GM04504 (cell line): ENCODE data around the gene BRPF3.
A peak's percentile ranks its signal among the peaks of the same experiment; 100 is the strongest.

Source experiments
- DNase-seq: peaks from one replicate; pipeline ENCODE4 v3.0.0-alpha.2; 2012; ENCODE audit warnings: low read depth

The BRPF3 gene

DNA sequence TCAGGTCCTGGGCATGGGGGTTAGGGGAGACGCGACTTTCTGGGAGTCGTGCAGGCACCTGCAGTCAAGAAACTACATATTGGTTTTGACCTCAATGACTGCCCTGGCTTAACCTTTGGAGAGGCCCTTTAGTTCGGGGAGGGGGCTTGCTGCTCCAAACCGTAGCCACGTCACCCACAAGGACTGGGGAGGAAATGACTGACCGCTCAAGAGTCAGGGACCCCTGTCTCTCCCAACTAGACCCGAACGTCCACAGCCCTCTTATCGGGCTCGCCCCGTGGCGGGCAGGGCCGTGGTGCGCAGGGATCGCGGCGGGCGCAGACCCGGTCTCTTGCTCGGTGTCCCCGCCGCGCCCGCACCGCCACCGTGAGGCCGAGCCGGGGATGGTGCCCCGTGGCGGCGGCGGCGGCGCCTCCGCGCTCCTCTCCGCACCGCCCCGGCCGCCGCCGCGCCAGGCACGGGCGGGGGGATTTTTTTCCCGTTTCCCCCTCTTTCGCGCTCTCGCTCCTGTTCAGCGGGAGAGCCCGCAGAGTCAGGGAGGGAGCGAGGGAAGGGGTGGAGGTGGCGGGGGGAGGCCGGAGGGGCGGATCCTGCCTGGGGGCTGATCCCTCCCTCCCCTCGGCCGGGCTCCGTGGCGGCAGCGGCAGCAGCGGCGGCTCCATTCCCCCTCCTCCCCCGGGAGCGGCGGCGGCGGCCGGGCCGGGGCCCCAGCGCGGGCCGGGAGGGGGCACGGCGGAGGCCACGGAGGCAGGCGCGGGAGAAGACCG, at the start of gene BRPF3:
Gene BRPF3 (plus strand): TSS at position 632 of the 767 bp plus-strand sequence. CDS start 3,579 bp downstream, outside the sequence.
- peak; percentile 42 for DNase-seq

DNA sequence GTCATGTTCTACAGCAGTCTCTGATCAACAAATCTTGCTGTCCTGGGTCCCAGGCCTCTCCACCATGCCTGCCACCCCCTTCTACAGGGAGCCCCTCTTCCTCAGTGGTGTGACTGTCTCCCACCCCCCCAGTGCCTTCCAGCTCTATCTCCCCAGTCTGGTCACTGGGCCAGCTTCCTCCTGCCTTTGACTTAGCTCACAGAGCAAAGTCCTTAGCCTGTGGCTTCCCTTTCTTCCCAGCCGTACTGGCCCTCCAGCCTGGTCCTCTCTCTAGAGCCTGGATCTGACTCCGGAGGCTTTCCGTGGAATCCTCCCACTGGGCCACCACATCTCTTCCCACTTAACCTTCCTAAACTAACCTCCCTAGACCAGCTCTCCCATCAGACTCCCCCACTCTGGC, 49.2 kb upstream of the BRPF3 start:
- no peak for DNase-seq

DNA sequence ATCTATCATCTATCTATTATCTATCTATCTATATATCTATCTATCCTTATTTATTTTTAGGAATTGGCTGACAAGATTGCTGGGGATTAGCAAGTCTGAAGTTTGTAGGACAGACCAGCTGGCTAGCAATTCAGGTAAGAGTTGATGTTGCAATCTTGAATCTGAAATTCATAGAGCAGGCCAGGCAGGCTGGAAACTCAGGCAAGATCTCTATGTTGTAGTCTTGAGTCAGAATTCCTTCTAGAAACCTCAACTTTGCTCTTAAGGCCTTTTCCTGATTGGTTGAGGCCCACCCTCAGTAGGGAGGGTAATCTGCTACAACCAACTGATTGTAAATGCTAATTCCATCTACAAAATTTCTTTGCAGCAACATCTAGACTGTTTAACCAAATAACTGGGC, 47.1 kb upstream of the BRPF3 start:
- DNase-seq: no peak

DNA sequence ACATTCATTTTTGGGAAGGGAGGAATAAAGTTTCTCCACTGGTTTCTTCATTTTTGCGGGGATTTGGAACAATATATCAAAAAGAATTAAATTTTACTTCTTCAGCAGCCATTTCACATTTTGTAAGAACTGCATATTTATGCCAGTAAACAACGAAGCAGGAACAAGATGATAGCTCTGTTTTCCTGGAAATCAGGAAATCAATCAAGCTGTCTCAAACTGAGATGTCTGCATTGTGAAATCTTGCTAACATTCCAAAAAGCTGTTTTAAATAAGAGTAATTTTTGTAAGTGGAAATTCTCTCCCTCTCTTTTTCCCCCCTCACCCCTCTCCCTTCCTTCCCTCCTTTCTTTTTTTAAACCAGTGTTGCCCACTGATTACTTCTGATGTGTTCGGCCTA, 46.3 kb upstream of the BRPF3 start:
- no peak for DNase-seq

DNA sequence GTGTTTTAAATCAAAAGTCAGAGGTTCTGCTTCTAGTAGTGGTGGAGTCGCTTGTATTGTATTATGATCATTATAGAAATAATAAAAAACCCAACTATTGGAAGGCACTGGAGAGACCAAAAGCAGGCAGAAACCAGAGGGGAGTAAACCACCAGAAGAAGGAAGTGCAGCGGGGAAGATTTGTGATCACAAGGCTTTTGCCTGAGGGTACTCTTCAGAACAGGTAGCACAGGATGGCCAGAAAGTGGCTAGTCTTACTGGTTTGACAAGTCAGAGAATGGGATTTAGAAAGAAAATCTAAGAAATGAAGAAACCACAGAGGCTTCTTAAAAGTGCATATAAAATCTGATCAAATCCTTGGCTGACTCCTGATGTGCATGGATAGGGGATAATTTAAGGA, 42.3 kb upstream of the BRPF3 start:
- DNase-seq: no peak

DNA sequence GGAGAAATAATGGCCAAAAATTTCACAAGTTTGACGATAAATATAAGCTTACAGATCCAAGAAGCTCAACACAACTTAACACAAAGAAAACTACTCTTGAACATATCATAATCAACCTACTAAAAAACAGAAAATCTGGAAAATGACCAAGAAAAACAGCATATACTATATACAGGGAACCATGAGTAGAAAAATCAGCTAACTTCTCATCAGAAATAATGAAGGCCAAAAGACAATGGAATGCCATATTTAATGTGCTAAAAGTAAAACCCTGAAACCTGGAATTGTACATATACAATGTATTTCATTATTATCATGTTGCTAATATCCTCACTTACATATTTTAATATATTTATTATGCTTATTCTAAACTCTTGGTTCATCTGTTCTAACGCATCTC, 40.9 kb upstream of the BRPF3 start:
- DNase-seq: no peak

DNA sequence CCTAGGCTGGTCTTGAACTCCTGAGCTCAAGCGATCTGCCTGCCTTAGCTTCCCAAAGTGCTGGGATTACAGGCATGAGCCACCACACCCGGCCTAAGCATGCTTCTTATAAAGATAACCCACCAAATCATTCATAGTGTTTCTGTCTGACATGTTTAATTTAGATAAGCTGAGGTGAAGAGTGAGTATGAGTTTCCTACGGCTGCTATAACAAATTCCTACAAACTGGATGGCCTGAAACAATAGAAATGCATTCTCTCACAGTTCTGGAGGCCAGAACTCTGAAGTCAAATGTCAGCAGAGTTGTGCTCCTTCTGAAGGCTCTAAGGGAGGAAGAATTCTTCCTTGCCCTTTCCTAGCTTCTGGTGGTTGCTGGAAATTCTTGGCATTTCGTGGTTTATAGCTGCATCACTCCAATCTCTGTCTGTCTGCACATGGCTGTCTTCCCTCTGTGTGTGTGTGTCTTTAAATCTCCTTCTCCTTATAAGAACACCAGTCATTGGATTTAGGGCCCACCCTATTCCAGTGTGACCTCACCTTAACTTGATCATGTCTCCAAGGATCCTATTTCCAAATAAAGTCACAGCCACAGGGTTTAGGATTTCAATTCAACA, 36.3 kb upstream of the BRPF3 start:
- peak; percentile 2 for DNase-seq

DNA sequence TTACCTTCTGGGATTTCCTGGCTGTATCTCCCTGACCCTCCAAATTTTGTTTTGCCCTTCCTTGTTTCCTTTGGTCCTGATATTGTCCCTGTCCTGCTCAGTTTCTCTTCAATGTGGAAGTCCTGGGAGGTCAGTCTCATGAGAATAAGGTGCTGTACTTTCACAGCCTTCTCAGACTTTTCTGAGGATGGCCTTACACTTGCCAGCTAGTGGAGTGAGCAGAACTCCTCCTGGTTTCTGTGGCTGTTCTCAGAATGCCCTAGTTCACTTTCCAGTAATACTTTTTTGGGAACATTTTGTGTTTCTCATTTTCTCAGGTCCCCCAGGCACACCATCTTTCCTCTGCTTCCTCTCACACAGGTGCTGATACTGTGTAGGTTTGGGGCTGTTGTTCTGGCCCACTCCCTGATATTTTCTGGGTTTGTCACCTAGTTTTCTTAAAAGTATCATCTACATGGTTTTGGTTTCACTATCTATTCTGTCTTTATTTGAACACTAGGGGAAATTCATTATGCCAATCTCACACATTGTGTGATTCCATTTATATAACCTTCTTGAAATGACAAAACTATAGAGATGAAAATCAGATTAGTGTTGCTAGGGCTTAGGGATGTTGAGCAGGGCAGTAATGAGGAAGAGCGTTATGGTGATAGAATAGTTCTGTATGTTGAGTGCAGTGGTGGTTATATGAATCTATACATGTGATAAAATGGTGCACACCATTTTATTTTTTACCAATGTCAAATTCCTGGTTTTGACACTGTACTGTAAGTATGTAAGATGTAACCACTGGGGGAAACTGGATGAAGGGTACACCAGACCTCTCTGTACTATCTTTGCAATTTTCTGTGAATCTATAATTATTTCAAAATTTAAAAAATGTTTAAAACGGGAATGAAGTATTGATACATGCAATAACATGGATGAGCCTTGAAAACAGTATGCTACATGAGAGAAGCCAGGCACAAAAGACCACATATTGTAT, 27.2 kb upstream of the BRPF3 start:
- DNase-seq: no peak

DNA sequence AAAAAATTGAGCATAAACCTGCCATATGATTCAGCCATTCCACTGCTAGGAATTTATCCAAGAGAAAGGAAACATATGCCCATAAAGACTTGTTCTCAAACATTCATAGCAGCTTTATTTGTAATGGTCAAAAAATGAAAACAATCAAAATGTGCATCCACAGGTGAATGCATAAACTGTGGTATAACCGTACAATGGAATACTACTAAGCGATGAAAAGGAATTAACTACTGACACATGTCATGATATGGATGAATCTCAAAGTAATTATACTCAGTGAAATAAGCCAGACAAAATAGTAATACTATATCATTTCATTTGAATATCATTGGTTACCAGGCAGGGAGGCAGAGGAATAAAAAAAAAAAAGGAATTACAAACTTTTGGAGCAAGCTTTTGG, 25.8 kb upstream of the BRPF3 start:
- DNase-seq: no peak

DNA sequence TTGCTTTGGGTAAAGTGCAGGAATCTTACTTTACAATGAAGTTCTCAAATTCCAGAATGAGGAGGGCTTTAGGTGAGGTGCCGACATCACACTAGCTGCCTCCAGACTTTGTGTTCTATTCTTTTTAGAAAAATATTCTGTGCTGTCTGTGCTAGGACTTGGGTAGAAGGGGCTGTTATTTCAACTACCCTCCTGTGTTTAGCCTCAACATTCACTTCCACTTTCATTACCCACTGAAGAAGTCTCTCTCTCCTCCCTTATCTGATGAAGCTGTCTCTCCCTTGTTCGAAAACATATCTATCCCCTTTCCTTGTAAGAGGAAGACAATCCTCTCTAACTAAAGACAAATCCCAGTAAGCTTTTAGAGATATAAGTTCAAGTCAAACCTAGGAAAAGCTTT, 25.0 kb upstream of the BRPF3 start:
- no peak for DNase-seq

DNA sequence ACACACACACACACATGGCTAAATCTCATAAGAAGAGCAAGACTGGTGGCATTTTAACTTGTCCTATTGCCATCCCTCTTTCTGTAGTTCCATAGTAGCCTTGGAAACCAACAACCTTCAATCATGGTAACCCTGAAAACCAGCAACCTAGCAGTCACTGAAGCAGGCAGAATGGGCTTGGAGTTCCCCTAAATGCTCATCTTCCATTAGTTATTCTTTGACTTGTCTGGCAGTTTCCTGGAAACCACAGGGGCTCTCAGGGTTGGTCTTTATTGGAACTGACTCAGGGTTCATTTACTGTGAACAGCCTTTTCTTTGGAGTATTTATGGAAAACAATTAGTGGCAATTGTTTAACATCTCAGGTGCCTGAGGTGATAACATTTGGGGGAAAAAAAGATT, 19.4 kb upstream of the BRPF3 start:
- DNase-seq: no peak

DNA sequence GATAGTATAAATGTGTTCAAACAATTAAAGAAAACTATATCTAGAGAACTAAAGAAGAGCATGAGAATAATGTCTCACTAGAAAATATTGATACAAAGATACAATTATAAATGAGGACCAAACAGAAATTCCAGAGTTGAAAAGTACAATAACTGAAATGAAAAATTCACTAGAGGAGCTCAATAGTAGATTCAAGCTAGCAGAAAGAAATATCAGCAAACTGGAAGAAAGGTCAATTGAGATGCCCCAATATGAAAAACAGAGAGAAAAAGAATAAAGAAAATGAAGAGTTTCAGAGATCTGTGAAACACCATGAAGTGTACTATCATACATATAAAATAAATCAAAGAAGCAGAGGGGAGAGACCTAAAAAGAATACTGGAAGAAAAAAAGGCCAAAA, 18.0 kb upstream of the BRPF3 start:
- no peak for DNase-seq

DNA sequence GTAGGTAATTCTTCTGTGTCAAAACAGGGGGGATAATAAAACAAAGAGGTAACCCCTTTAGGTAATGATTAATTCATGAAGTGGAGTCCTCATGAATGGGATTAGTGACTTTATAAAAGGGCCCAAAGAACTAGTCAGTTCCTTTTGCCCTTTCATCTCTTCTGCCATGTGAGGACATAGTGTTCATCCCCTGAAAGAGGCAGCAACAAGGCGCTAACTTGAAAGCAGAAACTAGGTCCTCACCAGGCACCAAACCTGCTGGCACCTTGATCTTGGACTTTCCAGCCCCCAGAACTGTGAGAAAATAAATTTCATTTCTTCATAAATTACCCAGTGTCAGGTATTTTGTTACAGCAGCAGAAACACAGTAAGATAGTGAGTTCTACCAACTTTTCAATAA, 16.4 kb upstream of the BRPF3 start:
- DNase-seq: no peak

DNA sequence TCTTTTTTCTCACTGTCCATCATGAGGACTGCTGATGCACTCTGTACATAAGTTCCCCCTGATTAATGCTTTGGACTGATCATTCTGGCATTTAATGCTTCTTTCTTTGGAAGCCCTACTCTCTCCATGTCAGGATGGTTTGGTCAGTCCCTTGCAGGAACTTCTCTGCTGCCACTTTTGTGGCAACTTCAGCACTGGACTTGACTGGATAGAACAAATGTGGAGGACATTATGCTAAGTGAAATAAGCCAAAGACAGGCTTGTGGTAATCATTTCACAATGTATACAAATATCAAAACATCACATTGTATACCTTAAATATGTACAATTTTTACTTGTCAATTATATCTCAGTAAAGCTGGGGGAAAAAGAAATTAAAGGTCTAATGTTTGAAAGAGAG, 12.2 kb upstream of the BRPF3 start:
- DNase-seq: no peak

DNA sequence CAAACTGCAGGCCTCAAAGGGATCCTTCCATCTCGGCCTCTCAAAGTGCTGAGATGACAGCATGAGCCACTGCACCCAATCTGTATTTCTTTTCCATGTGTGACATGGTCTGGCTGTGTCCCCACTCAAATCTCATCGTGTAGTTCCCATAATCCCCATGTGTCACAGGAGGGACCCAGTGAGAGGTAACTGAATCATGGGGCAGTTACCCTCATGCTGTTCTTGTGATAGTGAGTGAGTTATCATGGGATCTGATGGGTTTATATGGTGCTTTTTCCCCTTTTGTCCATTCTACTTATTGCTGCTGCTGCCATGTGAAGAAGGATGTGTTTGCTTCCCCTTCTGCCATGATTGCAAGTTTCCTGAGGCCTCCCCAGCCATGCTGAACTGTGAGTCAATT, 10.3 kb upstream of the BRPF3 start:
- no peak for DNase-seq

DNA sequence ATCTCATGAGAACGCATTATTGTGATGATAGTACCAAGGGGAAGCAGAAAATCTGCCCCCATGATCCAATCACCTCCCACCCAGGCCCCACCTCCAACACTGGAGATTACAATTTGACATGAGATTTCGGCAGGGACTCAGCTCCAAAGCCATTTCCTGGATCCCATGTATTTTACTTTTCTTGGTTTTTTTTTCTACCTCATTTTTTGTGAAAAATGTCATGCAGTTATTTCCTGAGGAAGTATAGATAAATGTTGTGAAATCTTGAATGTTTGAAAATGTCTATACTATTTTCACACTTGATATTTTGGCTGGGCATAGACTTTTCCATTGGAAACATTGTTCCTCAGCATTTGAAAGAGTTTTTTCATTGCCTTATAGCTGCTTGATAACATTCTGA, 9.1 kb upstream of the BRPF3 start:
- no peak for DNase-seq

DNA sequence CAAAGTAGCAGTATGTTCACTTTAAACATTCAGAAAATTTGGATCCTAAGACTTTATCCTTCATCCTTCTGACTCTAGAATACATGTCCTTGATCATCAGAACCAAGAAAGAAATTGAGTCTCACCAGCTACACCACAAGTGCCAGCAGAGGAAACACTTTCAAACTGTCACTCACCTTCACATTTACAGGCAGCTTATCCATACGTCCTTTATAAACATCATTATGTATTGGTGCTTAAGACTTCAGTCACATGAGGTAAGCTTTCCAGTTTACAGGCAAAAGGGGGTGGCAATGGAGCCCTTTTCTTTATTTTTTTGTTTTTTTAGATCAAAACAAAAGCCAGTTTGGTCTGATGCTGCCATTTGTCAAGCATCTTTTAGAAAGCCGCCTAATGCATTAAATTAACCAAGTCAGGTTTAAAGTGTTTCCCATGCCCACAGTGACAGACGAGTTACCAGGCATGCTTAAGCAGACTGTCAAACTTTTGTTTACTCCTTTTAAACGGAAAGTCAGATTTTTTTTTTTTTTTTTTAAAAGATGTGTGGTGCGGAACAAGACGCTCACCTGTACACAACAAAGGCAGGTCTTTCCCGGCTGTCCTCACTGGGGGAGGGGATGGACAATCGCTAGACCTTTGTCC, 952 bp upstream of the BRPF3 start:
- DNase-seq: no peak

DNA sequence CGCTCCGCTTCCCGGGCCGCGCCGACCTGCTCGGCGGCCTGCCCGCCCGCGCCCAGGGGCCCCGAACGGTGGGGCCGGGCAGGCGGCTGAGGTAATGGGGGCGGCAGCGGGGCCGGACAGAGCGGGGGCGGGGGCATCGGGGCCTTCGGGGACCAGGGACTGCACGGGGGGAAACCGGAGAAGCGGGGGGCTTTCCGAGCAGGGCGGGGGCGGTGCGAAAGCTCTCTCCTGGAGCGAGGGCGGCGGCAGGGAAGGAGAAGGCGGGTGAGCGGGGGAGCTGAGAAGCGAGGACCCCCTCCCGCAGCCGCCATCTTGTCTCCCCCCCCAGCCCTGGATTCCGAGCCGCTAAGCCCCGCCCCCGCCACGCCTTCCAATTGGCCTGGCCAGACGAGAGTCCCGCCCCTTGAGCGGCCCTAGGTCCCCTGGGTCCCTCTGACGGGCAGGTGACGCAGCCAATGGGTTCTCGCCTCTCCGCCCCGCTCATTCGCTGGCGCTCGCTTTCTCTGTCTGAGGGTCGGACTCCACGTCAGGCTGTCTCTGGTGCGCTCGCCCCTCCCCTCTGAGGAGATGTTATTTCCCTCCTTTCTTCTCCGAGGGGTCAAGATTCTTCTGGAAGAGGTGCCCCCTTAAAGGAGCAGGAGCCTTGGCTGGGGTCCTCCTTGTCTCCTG, 470 bp downstream of the BRPF3 start:
- peak; percentile 94 for DNase-seq

DNA sequence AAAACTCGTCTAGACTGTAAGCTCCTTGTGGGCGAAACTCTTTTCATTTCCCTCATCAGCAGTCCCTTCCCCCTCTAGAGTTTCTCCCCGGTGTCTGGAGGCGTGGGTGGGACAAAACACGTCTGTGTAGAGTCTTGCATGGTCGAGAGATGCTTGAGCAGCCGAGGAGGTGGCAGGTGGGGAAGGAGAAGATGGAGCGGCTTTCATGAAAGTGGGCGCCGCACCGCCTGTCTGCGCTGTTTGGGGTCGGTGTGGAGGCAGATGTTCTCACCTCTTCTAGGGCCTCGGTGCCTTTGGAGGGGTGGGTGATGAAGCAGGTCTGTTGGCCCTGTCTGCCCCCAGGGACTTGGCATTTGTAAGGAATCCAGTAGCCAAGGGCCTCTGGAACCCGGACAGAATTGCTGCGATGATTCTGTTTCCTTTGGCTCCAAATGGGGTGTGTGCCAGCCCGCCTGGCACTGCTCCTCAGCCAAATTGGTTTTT, 1.2 kb downstream of the BRPF3 start:
- DNase-seq: no peak

DNA sequence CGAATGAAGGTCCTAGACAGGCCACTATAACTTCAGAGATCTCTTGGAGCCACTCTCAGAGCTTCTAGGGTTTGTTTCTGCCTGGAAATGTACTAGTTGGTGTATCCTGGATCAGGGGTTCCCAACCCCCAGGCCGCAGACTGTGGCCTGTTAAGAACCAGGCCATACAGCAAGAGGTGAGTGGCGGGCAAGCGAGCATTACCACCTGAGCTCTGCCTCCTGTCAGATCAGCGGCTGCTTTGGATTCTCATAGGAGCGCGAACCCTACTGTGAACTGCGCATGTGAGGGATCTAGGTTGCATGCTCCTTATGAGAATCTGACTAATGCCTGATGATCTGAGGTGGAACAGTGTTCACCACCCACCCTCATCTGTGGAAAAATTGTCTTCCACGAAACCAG, 2.4 kb downstream of the BRPF3 start:
- DNase-seq: no peak

DNA sequence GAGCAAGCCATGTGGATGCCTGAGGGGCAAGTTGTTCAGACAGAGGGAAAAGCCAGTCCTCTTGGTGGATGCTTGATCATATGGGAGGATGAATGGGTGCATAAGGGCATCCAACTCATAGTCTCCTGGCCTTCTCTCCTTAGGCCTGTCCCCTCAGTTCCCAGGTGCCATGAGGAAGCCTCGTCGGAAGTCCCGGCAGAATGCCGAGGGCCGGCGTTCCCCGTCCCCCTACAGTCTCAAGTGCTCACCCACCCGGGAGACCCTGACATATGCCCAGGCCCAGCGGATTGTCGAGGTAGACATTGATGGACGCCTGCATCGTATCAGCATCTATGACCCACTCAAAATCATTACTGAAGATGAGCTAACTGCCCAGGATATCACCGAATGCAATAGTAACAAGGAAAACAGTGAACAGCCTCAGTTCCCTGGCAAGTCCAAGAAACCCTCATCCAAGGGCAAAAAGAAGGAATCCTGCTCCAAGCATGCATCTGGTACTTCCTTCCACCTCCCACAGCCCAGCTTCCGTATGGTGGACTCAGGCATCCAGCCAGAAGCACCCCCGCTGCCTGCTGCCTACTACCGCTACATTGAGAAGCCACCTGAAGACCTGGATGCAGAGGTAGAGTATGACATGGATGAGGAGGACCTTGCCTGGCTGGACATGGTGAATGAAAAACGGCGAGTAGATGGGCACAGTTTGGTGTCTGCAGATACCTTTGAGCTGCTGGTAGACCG, 3.8 kb downstream of the BRPF3 start:
- DNase-seq: no peak
